NCI-H2171 (cell line): ENCODE results near the gene SF3B4.
A peak's percentile ranks its signal among the peaks of the same experiment; 100 is the strongest.
"Not testable (repeated sequence)": the region's sequence is repeated elsewhere in the genome, so short reads cannot be mapped to it uniquely, and the experiment has no call there.

ENCODE experiments used
- DNase-seq: peaks from one replicate; lab custom pipeline; 2025; lab: John Stamatoyannopoulos, UW

SF3B4 gene

GRCh38 chr1:149887456-149888246 is 40.0 kb downstream of the SF3B4 start:
- peak; percentile 92 for DNase-seq

- DNase-seq = not testable (repeated sequence)
Observed at GRCh38 chr1:149887196-149887455, 40.5 kb downstream of the SF3B4 start.

GRCh38 chr1:149886396-149887195 is 41.0 kb downstream of the SF3B4 start:
- DNase-seq = peak; percentile 93

GRCh38 chr1:149886121-149886395 is 41.5 kb downstream of the SF3B4 start:
- DNase-seq = not testable (repeated sequence)

- DNase-seq = peak; percentile 66
Observed at GRCh38 chr1:149885339-149886120, 42.1 kb downstream of the SF3B4 start.

- DNase-seq = peak; percentile 49
Observed at GRCh38 chr1:149884433-149885338, 42.9 kb downstream of the SF3B4 start.

GRCh38 chr1:149883598-149884247 is 43.9 kb downstream of the SF3B4 start:
- DNase-seq = no peak

- no peak for DNase-seq
Observed at GRCh38 chr1:149881876-149882275, 45.7 kb downstream of the SF3B4 start.

GRCh38 chr1:149879556-149879955 is 48.0 kb downstream of the SF3B4 start:
- no peak for DNase-seq

- no peak for DNase-seq
Observed at GRCh38 chr1:149877211-149877946, 50.2 kb downstream of the SF3B4 start.
